ENCODE data around the gene NCOA7.
"Not testable (repeated sequence)": the region's sequence is repeated elsewhere in the genome, so short reads cannot be mapped to it uniquely, and the experiment has no call there.

The NCOA7 gene

DNA sequence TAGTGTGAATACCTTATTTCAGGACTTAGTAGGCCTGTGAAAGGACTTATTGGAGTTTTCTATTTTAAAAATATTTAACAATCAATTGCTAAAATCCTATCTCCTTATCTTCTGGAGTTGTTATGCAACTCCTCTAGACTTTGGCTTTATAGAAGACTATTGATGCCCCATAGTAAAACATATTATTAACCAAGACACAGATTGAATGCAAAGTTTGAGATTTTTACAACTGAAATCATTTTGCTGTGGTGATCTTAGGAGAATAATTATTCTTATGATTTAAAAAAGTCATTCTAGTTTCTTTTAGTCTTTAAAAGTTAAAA, 36.9 kb upstream of the NCOA7 start:
- no peak for DNase-seq

GRCh38 chr6:125754566-125754965, 36.2 kb upstream of the NCOA7 start:
- DNase-seq = no peak

- DNase-seq = no peak
Measured at GRCh38 chr6:125759184-125759902, 31.4 kb upstream of the NCOA7 start.

- DNase-seq = no peak
Measured at GRCh38 chr6:125759959-125760457, 30.8 kb upstream of the NCOA7 start.

GRCh38 chr6:125764121-125764671, 26.6 kb upstream of the NCOA7 start:
- DNase-seq = no peak

GRCh38 chr6:125765944-125766343, 24.8 kb upstream of the NCOA7 start:
- DNase-seq = no peak

GRCh38 chr6:125766641-125767040, 24.1 kb upstream of the NCOA7 start:
- DNase-seq = no peak

- no peak for DNase-seq
Measured at GRCh38 chr6:125769147-125769783, 21.5 kb upstream of the NCOA7 start.

DNA sequence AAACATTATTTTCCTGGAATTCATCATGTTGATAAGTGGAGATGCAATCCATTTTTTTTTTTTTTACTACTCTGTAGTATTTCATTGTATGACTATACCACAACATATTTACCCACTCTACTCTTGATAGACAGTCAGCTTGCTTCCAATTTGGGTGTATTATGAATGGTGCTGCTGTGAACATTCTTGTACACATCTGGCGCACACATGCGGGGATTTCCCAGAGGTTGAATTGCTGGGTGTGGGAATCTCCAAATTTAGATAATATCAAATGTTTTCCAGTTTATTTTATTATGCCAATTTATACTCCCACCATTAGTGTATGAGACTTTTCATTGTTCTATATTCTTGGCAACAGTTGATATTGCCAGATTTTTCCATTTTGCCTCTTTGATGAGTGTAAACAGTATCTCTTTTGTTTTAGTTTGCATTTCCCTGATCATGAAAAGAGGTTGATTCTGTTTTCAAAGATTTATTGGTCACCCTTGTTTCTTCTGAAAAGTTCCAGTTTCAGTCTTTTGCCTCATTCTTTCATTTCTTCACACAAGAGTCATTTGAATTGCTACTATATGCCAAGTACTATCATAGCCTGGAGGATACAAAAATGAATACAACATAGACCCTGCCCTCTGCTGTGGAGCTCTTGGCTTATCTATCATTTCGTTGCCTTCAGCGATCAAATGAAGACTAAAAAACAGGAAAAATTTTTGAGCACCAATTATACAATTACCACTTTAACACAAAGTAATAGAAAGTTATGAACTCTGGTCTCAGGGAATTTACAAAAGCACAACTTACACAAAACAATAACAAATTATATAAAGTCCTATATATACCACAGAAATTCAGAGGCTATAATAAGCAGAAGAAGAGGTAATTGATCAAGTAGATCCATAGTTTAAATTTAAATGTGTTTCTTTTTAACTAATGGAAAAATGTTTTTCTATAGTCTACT, 17.1 kb upstream of the NCOA7 start:
- no peak for DNase-seq

DNA sequence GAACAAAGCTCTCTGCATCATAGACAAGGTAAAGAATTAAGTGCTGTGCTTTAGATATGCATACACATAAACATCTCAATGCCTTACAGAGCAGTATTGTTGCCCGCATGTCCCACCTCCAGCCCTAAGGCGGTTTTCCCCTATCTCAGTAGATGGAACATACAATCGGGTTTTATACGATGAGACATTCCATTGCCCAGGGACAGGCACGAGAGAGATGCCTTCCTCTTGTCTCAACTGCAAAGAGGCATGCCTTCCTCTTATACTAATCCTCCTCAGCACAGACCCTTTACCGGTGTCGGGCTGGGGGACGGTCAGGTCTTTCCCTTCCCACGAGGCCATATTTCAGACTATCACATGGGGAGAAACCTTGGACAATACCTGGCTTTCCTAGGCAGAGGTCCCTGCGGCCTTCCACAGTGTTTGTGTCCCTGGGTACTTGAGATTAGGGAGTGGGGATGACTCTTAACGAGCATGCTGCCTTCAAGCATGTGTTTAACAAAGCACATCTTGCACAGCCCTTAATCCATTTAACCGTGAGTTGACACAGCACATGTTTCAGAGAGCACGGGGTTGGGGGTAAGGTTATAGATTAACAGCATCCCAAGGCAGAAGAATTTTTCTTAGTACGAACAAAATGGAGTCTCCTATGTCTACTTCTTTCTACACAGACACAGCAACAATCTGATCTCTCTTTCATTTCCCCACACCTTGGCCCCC, 14.5 kb upstream of the NCOA7 start:
- DNase-seq = not testable (repeated sequence)

DNA sequence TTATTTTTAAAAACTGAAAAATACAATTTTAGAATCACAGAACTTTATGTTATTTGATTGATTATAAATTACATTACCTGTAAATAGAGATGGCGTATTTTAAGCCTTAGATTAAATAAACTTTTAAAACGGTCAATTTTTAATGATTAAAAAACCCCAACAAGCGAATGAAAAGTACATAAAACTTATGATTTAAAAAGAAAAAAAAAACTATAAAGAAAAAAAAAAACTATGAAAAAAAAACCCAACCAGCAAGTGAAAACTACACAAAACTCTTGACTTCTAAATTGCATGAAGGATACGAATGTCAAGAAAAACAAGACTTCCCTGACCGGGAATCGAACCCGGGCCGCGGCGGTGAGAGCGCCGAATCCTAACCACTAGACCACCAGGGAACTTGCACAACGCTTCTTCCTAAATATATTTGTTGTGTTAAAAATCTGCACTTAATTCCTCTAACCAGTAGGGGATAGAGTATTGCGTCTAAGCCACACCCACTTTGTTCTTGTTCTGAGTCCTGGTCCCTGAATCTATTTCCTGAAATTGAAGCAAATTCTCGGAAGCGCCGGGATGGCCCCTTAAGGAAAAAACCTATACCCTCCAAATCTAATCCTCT, 10.7 kb upstream of the NCOA7 start:
- peak; percentile 86 for DNase-seq

- peak; percentile 52 for DNase-seq
Measured at GRCh38 chr6:125780540-125781313, 10.0 kb upstream of the NCOA7 start.

DNA sequence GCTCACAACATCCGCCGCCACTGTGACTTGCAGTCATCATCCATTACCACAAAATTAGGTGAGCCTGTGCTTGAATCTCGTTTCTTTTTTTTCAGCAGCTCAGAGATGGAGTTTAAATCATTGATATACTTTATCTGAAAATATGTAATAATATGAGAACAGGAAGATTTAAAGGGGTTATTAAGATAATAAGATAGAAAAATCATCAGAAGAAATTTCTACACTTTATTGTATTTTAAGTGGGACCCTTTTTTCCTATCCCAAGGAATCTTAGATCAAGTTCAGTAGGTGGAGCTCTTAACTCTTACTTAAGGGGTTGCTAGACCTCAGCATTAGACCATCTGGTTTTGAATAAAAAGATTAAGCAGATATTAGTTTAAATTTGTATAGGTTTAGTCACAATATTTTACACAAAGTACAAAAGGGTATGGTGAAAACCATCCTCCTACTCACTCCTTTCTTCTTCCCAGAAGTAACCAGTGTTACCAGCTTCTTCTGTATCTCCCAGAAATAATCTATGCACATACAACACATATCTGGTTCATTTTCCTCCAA, 9.4 kb upstream of the NCOA7 start:
- DNase-seq = peak; percentile 61

GRCh38 chr6:125784365-125784764, 6.4 kb upstream of the NCOA7 start:
- no peak for DNase-seq

- DNase-seq = no peak
Measured at GRCh38 chr6:125787791-125788190, 3.0 kb upstream of the NCOA7 start.

DNA sequence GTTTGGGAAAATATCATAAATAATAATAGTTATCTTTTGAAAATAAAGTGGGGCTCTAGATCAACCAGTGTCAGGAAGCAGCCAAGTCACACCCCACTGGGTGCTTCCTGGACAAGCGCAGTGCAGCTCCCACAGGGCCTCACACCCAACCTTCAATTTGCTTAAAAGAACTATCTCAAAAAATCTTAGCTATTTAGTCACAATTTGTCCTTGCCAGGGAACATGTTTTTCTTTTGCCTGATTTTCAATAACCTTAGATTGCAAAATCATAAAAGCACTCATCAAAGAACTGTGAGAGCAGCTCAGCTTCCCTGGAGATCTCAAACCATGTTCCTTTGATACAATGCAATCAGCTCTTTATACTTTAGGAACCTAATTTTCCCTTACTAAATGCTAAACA, 1.6 kb upstream of the NCOA7 start:
- no peak for DNase-seq

- DNase-seq = peak; percentile 46
Measured at GRCh38 chr6:125789576-125790357, 993 bp upstream of the NCOA7 start.

- DNase-seq = peak; percentile 40
Measured at GRCh38 chr6:125791151-125791819, 525 bp downstream of the NCOA7 start.

- no peak for DNase-seq
Measured at GRCh38 chr6:125791820-125792165, 1.0 kb downstream of the NCOA7 start.

GRCh38 chr6:125792172-125792571, 1.4 kb downstream of the NCOA7 start:
- no peak for DNase-seq
